Measurements from ENCODE around the gene RTP2. TPM values are rescaled to one million over a fixed set of nuclear protein-coding genes. Genes with fewer than 3 reads are reported as not detected.
A peak's percentile ranks its signal among the peaks of the same experiment; 100 is the strongest.

Gene RTP2
- total RNA-seq, 1 experiment from 2014 or later = not detected

DNA sequence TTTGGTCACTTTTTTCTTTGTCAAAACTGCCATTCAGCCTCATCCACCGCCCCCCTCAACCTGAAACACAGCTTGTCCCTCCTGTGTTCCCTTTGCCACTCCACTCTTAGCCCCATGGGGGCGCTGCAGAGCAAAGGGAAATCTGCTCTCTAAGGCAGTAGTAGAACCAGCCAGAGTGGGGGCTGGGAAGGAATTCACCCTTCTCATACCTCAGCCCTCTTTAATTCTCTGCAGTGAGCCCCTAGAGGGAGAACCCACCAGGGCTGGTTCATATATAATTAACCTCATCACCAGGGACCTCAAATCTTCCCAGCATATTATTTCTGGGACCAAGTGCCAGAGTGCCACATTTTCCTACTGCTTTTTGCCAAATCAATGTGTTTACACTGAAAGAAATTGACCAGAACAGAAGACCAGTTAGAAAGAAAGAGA is 45.7 kb upstream of the RTP2 start:
- Histone ChIP-seq H3K27ac (ENCODE audit: low read depth, low read length, poor library complexity, severe bottlenecking) (peak overlapping the region; percentile 75), H3K4me1 (ENCODE audit: insufficient read depth, low read length, poor library complexity, severe bottlenecking) (peaks cover 22% of the 10 kb centered on the region), H3K27me3 (replicated peaks; ENCODE audit: insufficient read depth, low read depth, low read length, poor library complexity) (no peaks in the 10 kb centered on the region), H3K9me3 (ENCODE audit: low read depth, low read length, poor library complexity, severe bottlenecking) (no peaks in the 10 kb centered on the region), H3K36me3 (ENCODE audit: insufficient read depth, low read length, poor library complexity, severe bottlenecking) (no peaks in the 10 kb centered on the region), H3K4me3 (ENCODE audit: low read depth, low read length, poor library complexity, severe bottlenecking) (no peak overlapping the region)
- CTCF ChIA-PET = interaction anchor here (1.1 kb wide), 1 partner anchor 1206 kb away, joined by 3 read pairs; no protein-coding TSS in a partner anchor
- POLR2A ChIA-PET (ENCODE audit: low non-redundant PET) = no interaction called here
- intact Hi-C loops (cut with micrococcal nuclease; ENCODE audit: unreplicated experiment) = loop anchor here (10.0 kb wide), 7 partner anchors 297 to 1077 kb away; no protein-coding TSS in a partner anchor
- peak; percentile 94 for DNase-seq (ENCODE audit: low spot score)
- no TSS peak for BruUV-seq (replicated peaks)
- TF ChIP-seq EZH2 (IDR thresholded peaks at IDR 0.05; ENCODE audit: borderline replicate concordance, low read depth, low read length, poor library complexity, severe bottlenecking) = no peak
- TF ChIP-seq, protein P1, sequence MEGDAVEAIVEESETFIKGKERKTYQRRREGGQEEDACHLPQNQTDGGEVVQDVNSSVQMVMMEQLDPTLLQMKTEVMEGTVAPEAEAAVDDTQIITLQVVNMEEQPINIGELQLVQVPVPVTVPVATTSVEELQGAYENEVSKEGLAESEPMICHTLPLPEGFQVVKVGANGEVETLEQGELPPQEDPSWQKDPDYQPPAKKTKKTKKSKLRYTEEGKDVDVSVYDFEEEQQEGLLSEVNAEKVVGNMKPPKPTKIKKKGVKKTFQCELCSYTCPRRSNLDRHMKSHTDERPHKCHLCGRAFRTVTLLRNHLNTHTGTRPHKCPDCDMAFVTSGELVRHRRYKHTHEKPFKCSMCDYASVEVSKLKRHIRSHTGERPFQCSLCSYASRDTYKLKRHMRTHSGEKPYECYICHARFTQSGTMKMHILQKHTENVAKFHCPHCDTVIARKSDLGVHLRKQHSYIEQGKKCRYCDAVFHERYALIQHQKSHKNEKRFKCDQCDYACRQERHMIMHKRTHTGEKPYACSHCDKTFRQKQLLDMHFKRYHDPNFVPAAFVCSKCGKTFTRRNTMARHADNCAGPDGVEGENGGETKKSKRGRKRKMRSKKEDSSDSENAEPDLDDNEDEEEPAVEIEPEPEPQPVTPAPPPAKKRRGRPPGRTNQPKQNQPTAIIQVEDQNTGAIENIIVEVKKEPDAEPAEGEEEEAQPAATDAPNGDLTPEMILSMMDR (conservative IDR thresholded peaks at IDR 0.05; ENCODE audit: low read depth, low read length) = peak; percentile 96

DNA sequence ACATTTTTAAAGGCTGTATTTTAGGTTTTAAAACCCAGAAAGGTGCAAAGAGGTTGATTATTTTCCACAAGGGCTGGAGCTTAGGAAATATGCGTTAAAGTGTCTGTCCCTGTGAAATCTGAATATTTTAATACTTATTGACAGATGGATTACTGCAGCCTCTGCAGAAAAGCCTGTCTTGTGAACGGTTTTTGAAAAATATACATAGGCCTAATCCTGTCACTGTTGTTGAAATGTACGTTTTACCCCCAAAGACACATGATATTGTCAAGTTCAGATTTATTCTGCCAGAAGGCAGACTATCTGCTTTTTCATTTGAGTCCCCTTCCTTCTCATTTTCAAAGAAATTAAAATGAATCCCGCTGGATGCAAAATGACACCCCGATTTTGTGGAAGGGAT is 45.1 kb upstream of the RTP2 start:
- Histone ChIP-seq H3K36me3 (ENCODE audit: insufficient read depth, low read length, poor library complexity, severe bottlenecking) (no peaks in the 10 kb centered on the region), H3K27me3 (replicated peaks; ENCODE audit: insufficient read depth, low read depth, low read length, poor library complexity) (no peaks in the 10 kb centered on the region), H3K4me1 (ENCODE audit: insufficient read depth, low read length, poor library complexity, severe bottlenecking) (peaks cover 26% of the 10 kb centered on the region), H3K9me3 (ENCODE audit: low read depth, low read length, poor library complexity, severe bottlenecking) (no peaks in the 10 kb centered on the region), H3K4me3 (ENCODE audit: low read depth, low read length, poor library complexity, severe bottlenecking) (peak overlapping the region; percentile 12), H3K27ac (ENCODE audit: low read depth, low read length, poor library complexity, severe bottlenecking) (peak overlapping the region; percentile 75)
- no peak for DNase-seq (ENCODE audit: low spot score)
- no TSS peak for BruUV-seq (replicated peaks)
- intact Hi-C loops (cut with micrococcal nuclease; ENCODE audit: unreplicated experiment) = loop anchor here (10.0 kb wide), 7 partner anchors 297 to 1077 kb away; no protein-coding TSS in a partner anchor
- no peak for TF ChIP-seq EZH2 (IDR thresholded peaks at IDR 0.05; ENCODE audit: borderline replicate concordance, low read depth, low read length, poor library complexity, severe bottlenecking)
- POLR2A ChIA-PET (ENCODE audit: low non-redundant PET) = no interaction called here
- CTCF ChIA-PET = interaction anchor here (1.1 kb wide), 1 partner anchor 1207 kb away, joined by 3 read pairs; no protein-coding TSS in a partner anchor

DNA sequence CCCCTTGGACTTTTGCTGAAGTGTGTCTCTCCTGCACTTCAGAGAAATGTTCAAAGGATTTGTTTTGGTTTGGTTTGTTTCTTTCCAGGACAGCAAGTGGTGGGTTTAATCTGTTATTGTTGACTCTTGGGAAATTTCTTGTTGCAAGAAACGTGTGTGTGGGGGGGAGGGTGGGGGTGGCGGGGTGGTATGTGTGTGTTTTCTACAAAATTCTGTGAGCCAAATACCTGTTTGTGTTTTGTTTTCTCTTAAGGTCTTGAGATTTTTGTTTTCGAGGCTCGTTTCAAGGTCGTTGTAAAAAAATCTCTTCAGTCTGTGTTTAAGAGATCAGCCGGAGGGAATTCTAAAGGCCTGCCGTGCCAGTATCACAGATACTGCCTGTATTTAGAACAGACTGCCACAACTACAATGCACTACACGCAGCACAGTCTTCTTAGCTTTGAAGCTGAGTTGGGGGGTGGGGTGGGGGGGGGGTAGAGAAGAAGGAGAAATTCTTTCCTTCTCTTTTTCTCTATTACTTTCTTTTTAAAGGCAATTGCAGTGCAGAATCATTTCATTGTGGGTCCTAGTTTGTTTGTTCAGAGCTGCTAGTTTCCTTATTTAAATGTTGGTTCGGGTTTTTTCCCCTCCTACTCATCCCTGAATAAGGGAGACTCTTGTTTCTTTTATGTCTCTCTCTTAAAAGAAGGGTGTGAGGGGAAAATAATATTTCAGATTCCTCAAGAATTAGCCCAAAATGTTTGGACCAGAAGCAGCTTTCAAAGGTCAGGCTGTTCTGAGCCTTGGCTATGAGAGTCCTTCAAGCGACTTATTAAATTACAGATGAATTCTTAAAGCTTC is 44.3 kb upstream of the RTP2 start:
- Histone ChIP-seq H3K9me3 (ENCODE audit: low read depth, low read length, poor library complexity, severe bottlenecking) (no peaks in the 10 kb centered on the region), H3K27me3 (replicated peaks; ENCODE audit: insufficient read depth, low read depth, low read length, poor library complexity) (no peaks in the 10 kb centered on the region), H3K36me3 (ENCODE audit: insufficient read depth, low read length, poor library complexity, severe bottlenecking) (no peaks in the 10 kb centered on the region), H3K27ac (ENCODE audit: low read depth, low read length, poor library complexity, severe bottlenecking) (peak overlapping the region; percentile 100), H3K4me3 (ENCODE audit: low read depth, low read length, poor library complexity, severe bottlenecking) (peak overlapping the region; percentile 70), H3K4me1 (ENCODE audit: insufficient read depth, low read length, poor library complexity, severe bottlenecking) (peaks cover 31% of the 10 kb centered on the region)
- no peak for DNase-seq (ENCODE audit: low spot score)
- intact Hi-C loops (cut with micrococcal nuclease; ENCODE audit: unreplicated experiment) = loop anchor here (10.0 kb wide), 7 partner anchors 298 to 1078 kb away; no protein-coding TSS in a partner anchor
- BruUV-seq (replicated peaks) = no TSS peak
- TF ChIP-seq EZH2 (IDR thresholded peaks at IDR 0.05; ENCODE audit: borderline replicate concordance, low read depth, low read length, poor library complexity, severe bottlenecking) = no peak
- TF ChIP-seq, protein P1 (conservative IDR thresholded peaks at IDR 0.05; ENCODE audit: low read depth, low read length) = no peak
- POLR2A ChIA-PET (ENCODE audit: low non-redundant PET) = no interaction called here
- CTCF ChIA-PET = interaction anchor here (1.1 kb wide), 1 partner anchor 1208 kb away, joined by 3 read pairs; no protein-coding TSS in a partner anchor
